Mesendoderm (in vitro differentiated cells): ENCODE measurements around the gene ZNHIT1.

Experiments used
- DNase-seq: peaks from one replicate; pipeline ENCODE4 v3.0.0; 2013
- H2AK5ac ChIP-seq: 2 replicates; pipeline ENCODE4 v1.6.1; 2013; ENCODE audit warnings: low read length, inconsistent platforms
- H2BK120ac ChIP-seq: 2 replicates; pipeline ENCODE4 v1.6.1; 2013; ENCODE audit warnings: low read depth, mild to moderate bottlenecking, low read length, moderate library complexity, mixed read lengths
- H2BK15ac ChIP-seq: replicated peaks from 2 replicates; pipeline ENCODE4 v1.6.1; 2013; ENCODE audit warnings: low read depth, mild to moderate bottlenecking, moderate library complexity
- H2BK5ac ChIP-seq: 2 replicates; pipeline ENCODE4 v1.6.1; 2013; ENCODE audit warnings: low read length, inconsistent platforms
- H3K18ac ChIP-seq: 2 replicates; pipeline ENCODE4 v1.6.1; 2013; ENCODE audit warnings: mild to moderate bottlenecking, low read length, mixed read lengths
- H3K23ac ChIP-seq: one replicate; pipeline ENCODE4 v1.6.1; 2013; ENCODE audit warnings: low read length
- H3K27ac ChIP-seq: 2 replicates; pipeline ENCODE4 v1.5.1; 2013; ENCODE audit warnings: low read depth, mild to moderate bottlenecking, inconsistent platforms, low read length, moderate library complexity
- H3K27me3 ChIP-seq: 2 replicates; pipeline ENCODE4 v1.6.1; 2013; ENCODE audit warnings: low read length, control low read depth, mild to moderate bottlenecking, inconsistent platforms; ENCODE audit not compliant: insufficient read depth, poor library complexity
- H3K36me3 ChIP-seq: 2 replicates; pipeline ENCODE4 v1.6.1; 2013; ENCODE audit warnings: low read length, inconsistent platforms; ENCODE audit not compliant: control insufficient read depth, insufficient read depth
- H3K4ac ChIP-seq: one replicate; pipeline ENCODE4 v1.6.1; 2013; ENCODE audit warnings: low read depth, mild to moderate bottlenecking, low read length, moderate library complexity
- H3K4me1 ChIP-seq: 2 replicates; pipeline ENCODE4 v1.6.1; 2013; ENCODE audit warnings: low read depth, low read length, inconsistent platforms; ENCODE audit not compliant: control insufficient read depth
- H3K4me2 ChIP-seq: 2 replicates; pipeline ENCODE4 v1.6.1; 2013; ENCODE audit warnings: low read length
- H3K4me3 ChIP-seq: 2 replicates; pipeline ENCODE4 v1.5.1; 2013; ENCODE audit warnings: mild to moderate bottlenecking, low read length
- H3K56ac ChIP-seq: one replicate; pipeline ENCODE4 v1.6.1; 2013; ENCODE audit warnings: low read length
- H3K79me1 ChIP-seq: 2 replicates; pipeline ENCODE4 v1.6.1; 2013; ENCODE audit warnings: low read length, inconsistent platforms
- H3K79me2 ChIP-seq: 2 replicates; pipeline ENCODE4 v1.6.1; 2013; ENCODE audit warnings: mild to moderate bottlenecking, low read length; ENCODE audit not compliant: control insufficient read depth, insufficient read depth
- H3K9ac ChIP-seq: 2 replicates; pipeline ENCODE4 v1.6.1; 2013; ENCODE audit warnings: low read length, inconsistent platforms
- H4K5ac ChIP-seq: one replicate; pipeline ENCODE4 v1.6.1; 2013; ENCODE audit warnings: low read length
- H4K8ac ChIP-seq: one replicate; pipeline ENCODE4 v1.6.1; 2013; ENCODE audit warnings: low read depth, mild to moderate bottlenecking, control low read depth, low read length, moderate library complexity
- WGBS: extraction: QIAGEN DNeasy Blood & Tissue Kit; methylation state at CpG from one replicate; pipeline ENCODE4 v1.1.7; 2013; ENCODE audit warnings: low lambda C conversion rate, missing lambda C conversion rate; ENCODE audit not compliant: insufficient coverage; ENCODE audit errors: extremely low coverage; 5-methylcytosine and 5-hydroxymethylcytosine counted together

ZNHIT1 gene

DNA sequence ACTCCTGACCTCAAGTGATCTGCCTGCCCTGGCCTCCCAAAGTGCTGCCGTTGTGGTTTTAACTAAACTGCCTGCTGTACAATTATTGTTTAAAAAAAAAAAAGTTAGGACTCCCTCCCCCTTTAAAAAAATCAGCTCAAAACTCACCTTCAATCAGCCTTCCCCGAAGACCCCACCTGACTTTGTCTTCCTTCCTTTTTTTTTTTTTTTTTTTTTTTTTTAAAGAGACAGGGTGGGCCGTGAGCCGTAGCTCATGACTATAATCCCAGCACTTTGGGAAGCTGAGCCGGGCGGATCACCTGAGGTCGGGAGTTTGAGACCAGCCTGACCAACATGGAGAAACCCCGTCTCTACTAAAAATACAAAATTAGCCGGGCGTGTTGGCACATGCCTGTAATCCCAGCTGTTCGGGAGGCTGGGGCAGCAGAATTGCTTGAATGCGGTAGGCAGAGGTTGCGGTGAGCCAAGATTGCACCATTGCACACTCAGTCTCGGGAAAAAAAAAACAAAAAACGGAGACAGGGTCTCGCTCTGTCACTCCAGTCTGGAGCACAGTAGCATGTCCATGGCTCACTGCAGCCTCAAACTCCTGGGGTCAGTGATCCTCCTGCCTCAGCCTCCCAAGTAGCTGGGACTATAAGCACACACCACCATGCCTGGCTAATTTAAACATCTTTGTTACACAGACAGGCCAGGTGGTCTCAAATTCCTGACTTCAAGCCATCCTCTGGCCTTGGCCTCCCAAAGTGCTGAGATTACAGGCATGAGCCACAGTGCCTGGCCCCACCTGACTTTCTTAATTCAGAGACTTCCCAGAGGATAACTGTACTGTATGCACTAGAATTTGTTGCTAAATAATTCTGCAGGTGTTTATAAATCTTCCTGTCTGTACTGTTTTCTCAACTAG is 23.7 kb downstream of the ZNHIT1 start:
- Histone ChIP-seq H2BK15ac (no peak overlapping the region), H2BK5ac (no peak overlapping the region), H3K18ac (no peak overlapping the region), H3K36me3 (no peaks in the 10 kb centered on the region), H2AK5ac (no peak overlapping the region), H3K4me3 (no peak overlapping the region), H2BK120ac (no peak overlapping the region), H3K4me2 (no peak overlapping the region), H3K79me1 (peaks cover 4% of the 10 kb centered on the region), H3K4me1 (no peaks in the 10 kb centered on the region), H3K27ac (no peak overlapping the region), H3K4ac (no peak overlapping the region), H3K27me3 (no peaks in the 10 kb centered on the region), H3K56ac (no peak overlapping the region), H4K5ac (no peak overlapping the region), H3K9ac (no peak overlapping the region), H3K79me2 (peaks cover 2% of the 10 kb centered on the region), H4K8ac (no peak overlapping the region), H3K23ac (no peak overlapping the region)
- no CpG with 5 or more reads among the region's 16 CpGs for WGBS
- no peak for DNase-seq

DNA sequence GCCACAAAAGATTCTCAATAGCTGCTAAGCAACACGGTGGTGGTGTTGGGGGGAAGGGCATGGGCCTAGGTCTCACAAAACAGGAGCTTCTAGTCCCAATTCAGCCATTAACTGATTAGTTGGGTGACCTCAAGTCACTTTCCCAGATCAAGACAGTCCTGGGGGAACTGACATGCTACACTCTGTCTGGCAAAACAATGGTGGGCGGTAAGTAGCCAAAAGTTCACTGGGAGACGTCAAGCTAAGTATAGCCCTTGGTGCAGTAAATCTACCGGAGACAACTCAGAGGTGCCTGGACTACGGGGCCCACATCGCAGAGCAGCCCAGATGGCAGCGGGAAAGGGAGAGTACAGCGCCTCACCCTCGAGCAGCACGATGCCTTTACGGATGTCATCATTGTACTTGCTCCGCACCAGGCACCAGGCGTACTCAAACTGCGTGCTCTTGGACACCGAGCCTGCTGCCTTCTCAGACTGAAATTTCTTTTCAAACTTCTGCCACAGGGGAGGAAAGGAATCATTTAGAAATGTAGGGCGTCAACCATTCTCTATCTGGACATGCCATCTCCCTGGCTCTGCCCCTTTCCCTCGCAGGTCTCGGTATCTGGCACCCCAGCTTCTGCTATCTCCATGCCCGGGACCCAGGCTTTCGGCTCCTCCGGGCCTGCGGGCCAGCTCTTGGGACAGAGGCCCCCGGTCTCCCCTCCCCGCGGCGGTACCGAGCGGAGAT is 25.8 kb downstream of the ZNHIT1 start:
- Histone ChIP-seq H2BK120ac (no peak overlapping the region), H4K5ac (no peak overlapping the region), H3K4ac (no peak overlapping the region), H2AK5ac (no peak overlapping the region), H3K56ac (peak overlapping the region; percentile 99), H3K4me3 (peak overlapping the region; percentile 32), H3K4me2 (peak overlapping the region; percentile 99), H3K79me2 (peaks cover 2% of the 10 kb centered on the region), H2BK5ac (peak overlapping the region; percentile 37), H2BK15ac (no peak overlapping the region), H3K9ac (peak overlapping the region; percentile 100), H3K23ac (no peak overlapping the region), H3K79me1 (peaks cover 10% of the 10 kb centered on the region), H4K8ac (no peak overlapping the region), H3K27me3 (no peaks in the 10 kb centered on the region), H3K36me3 (peaks cover 2% of the 10 kb centered on the region), H3K4me1 (no peaks in the 10 kb centered on the region), H3K18ac (no peak overlapping the region), H3K27ac (no peak overlapping the region)
- WGBS, result no CpG with 5 or more reads among the region's 28 CpGs
- no peak for DNase-seq

DNA sequence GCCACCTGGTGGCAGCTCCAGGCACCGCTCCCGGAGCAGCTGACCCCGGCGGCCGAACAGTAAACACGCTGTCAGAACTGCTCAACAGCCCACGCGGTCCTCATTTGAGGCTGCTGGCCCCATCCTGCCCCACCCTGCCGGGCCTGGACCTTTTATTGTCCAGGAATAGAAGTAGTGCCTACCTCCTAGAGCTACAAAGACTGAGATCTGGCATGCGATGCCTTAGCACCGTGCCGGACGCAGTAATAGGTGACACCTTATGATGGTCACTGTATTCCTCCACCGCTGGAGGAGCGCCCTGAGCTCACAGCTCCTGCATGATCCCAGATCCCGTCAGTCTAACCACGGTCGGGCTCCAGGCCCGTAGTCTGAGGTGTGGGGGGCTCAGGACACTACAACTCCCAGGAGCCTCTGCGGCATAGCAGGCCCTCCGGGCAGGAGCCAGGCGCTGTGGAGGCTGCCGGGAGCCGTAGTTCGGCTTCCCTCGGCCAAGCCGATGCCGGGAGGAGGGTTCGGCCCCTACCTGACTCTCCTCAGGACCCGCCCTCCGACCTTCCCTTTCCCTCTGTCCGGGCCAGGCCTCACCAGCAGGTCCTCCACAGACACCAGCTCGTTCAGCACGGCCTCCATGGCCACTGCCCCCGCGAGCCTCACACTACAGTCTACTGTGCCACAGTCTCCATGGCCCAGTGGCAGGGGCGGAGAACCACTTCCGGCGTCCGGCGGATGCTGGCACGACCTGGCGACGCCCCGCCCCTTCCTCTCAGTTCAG is 26.6 kb downstream of the ZNHIT1 start, which contains the start of gene FIS1:
FIS1 (minus strand) TSS at position 707 of the 772 bp plus-strand sequence; CDS start at position 630, 77 bp downstream.
- Histone ChIP-seq H2BK120ac (no peak within 1 kb of the TSS), H2BK5ac (peak within 1 kb of the TSS; percentile 93), H3K79me1 (peaks cover 10% of the 10 kb centered on the region), H3K18ac (peak within 1 kb of the TSS; percentile 22), H3K79me2 (peaks cover 2% of the 10 kb centered on the region), H3K27me3 (no peaks in the 10 kb centered on the region), H4K8ac (peak within 1 kb of the TSS; percentile 67), H3K9ac (peak within 1 kb of the TSS; percentile 100), H3K23ac (peak within 1 kb of the TSS; percentile 87), H3K36me3 (peaks cover 2% of the 10 kb centered on the region), H3K56ac (peak within 1 kb of the TSS; percentile 99), H2BK15ac (no peak within 1 kb of the TSS), H3K4me2 (peak within 1 kb of the TSS; percentile 99), H3K27ac (peak within 1 kb of the TSS; percentile 52), H3K4ac (no peak within 1 kb of the TSS), H4K5ac (peak within 1 kb of the TSS; percentile 91), H3K4me3 (peak within 1 kb of the TSS; percentile 74), H3K4me1 (no peaks in the 10 kb centered on the region), H2AK5ac (no peak within 1 kb of the TSS)
- DNase-seq, result peak; percentile 96
- WGBS, result no CpG with 5 or more reads among the region's 45 CpGs

DNA sequence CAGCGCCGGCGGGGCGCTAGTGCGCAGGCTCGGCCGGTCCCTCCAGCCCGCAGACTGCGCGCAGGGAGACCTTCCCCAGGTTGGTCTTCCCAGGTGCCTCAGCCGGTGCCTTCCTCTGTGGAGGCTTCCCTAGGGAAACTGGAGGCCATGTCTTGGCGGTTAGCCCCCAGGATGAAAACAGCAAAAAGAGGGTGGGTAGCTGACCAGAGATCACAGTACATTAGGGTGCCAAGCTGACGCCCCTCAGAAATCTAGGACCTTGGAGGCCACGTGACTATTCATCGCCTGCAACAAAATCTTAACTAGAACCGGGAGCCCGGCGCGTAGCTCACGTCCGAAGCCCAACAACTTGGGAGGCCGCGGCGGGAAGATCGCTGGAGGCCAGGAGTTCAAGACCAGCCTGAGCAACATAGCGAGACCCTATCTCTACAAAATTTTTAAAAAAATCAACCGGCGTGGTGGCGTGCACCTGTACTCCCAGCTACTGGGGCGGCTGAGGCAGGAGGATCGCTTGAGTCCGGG is 27.2 kb downstream of the ZNHIT1 start:
- Histone ChIP-seq H3K4me3 (peak overlapping the region; percentile 29), H3K9ac (peak overlapping the region; percentile 100), H3K27ac (no peak overlapping the region)

DNA sequence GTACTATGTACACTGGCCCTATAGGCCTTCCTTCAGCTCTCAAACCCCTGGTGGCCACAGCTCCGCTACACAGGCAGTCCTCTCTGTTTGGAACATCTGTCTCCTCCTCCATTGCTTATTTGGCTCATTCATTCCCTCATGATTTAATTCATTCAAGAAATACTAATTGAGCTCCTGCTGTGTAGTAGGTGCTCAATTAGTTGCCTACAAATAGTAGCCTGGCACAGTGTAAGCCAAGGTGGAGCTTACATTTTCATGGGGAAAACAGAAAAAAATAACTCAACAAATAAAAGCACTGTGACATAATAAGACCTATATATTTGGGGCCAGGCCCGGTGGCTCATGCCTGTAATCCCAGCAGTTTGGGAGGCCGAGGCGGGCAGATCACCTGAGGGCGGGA is 30.3 kb downstream of the ZNHIT1 start:
- Histone ChIP-seq H2BK15ac (no peak overlapping the region), H3K18ac (no peak overlapping the region), H4K8ac (no peak overlapping the region), H4K5ac (no peak overlapping the region), H3K9ac (no peak overlapping the region), H3K79me2 (peaks cover 16% of the 10 kb centered on the region), H2BK120ac (no peak overlapping the region), H3K4me3 (no peak overlapping the region), H3K4ac (no peak overlapping the region), H3K27ac (no peak overlapping the region), H3K79me1 (peaks cover 11% of the 10 kb centered on the region), H3K56ac (no peak overlapping the region), H2AK5ac (no peak overlapping the region), H3K4me2 (no peak overlapping the region), H3K36me3 (peaks cover 2% of the 10 kb centered on the region), H2BK5ac (no peak overlapping the region), H3K4me1 (no peaks in the 10 kb centered on the region), H3K27me3 (no peaks in the 10 kb centered on the region), H3K23ac (no peak overlapping the region)
- no peak for DNase-seq
- WGBS, result no CpG with 5 or more reads among the region's 5 CpGs

More for the DNA sequence above, 27.2 kb downstream of the ZNHIT1 start:
- Histone ChIP-seq H3K27me3 (no peaks in the 10 kb centered on the region), H3K56ac (peak overlapping the region; percentile 91), H3K4me1 (no peaks in the 10 kb centered on the region), H2BK15ac (no peak overlapping the region), H4K5ac (peak overlapping the region; percentile 91), H3K23ac (no peak overlapping the region), H3K36me3 (peaks cover 2% of the 10 kb centered on the region), H3K79me2 (peaks cover 2% of the 10 kb centered on the region), H3K79me1 (peaks cover 10% of the 10 kb centered on the region), H4K8ac (peak overlapping the region; percentile 67), H3K4me2 (peak overlapping the region; percentile 86), H3K4ac (no peak overlapping the region), H2AK5ac (no peak overlapping the region), H3K18ac (no peak overlapping the region), H2BK5ac (no peak overlapping the region), H2BK120ac (no peak overlapping the region)
- WGBS, result no CpG with 5 or more reads among the region's 32 CpGs
- DNase-seq, result no peak
